DMS114 treated with DMSO at 0.1 percent for 48 hours (cell line): ENCODE measurements around the gene LMO1.

ENCODE experiments used
- DNase-seq: peaks from one replicate; lab custom pipeline; 2025; ENCODE audit not compliant: unreplicated experiment; lab: John Stamatoyannopoulos, UW

LMO1 gene

GRCh38 chr11:8249482-8249881 lies 14.2 kb downstream of the LMO1 start:
- no peak for DNase-seq

- DNase-seq, result no peak
Observed at GRCh38 chr11:8248786-8249185, 14.9 kb downstream of the LMO1 start.

- DNase-seq, result peak; percentile 0
Observed at GRCh38 chr11:8247312-8247711, 16.4 kb downstream of the LMO1 start.

GRCh38 chr11:8243458-8243857 lies 20.2 kb downstream of the LMO1 start:
- DNase-seq, result no peak

- DNase-seq, result no peak
Observed at GRCh38 chr11:8242499-8243280, 21.0 kb downstream of the LMO1 start.

GRCh38 chr11:8242118-8242475 lies 21.6 kb downstream of the LMO1 start:
- no peak for DNase-seq

GRCh38 chr11:8241373-8242117 lies 22.1 kb downstream of the LMO1 start:
- DNase-seq, result no peak

- no peak for DNase-seq
Observed at GRCh38 chr11:8239536-8240228, 24.0 kb downstream of the LMO1 start.

- DNase-seq, result no peak
Observed at GRCh38 chr11:8239040-8239439, 24.6 kb downstream of the LMO1 start.

- no peak for DNase-seq
Observed at GRCh38 chr11:8237453-8237852, 26.2 kb downstream of the LMO1 start.

- no peak for DNase-seq
Observed at GRCh38 chr11:8235925-8236324, 27.8 kb downstream of the LMO1 start.

- no peak for DNase-seq
Observed at GRCh38 chr11:8234910-8235309, 28.8 kb downstream of the LMO1 start.

- no peak for DNase-seq
Observed at GRCh38 chr11:8234425-8234821, 29.3 kb downstream of the LMO1 start.

- no peak for DNase-seq
Observed at GRCh38 chr11:8233691-8234424, 29.8 kb downstream of the LMO1 start.

- no peak for DNase-seq
Observed at GRCh38 chr11:8232849-8233606, 30.6 kb downstream of the LMO1 start.

GRCh38 chr11:8232414-8232813 lies 31.3 kb downstream of the LMO1 start:
- DNase-seq, result no peak

- no peak for DNase-seq
Observed at GRCh38 chr11:8231979-8232378, 31.7 kb downstream of the LMO1 start.

GRCh38 chr11:8230921-8231847 lies 32.5 kb downstream of the LMO1 start:
- no peak for DNase-seq

GRCh38 chr11:8230178-8230859 lies 33.4 kb downstream of the LMO1 start:
- DNase-seq, result no peak
